KMS-11 (cell line): ENCODE measurements around the gene TLNRD1.

Source experiments
- H2AFZ ChIP-seq: fragments of 200-600 bp; sonication (generic); 2 replicates; pipeline ENCODE4 v1.6.1; 2016; ENCODE audit warnings: antibody characterized with exemption, mixed run types, low read depth
- H3K27ac ChIP-seq: fragments of 200-600 bp; sonication (generic); 2 replicates; pipeline ENCODE4 v1.6.1; 2016; ENCODE audit warnings: mild to moderate bottlenecking, mixed run types
- H3K27me3 ChIP-seq: fragments of 200-600 bp; sonication (generic); 2 replicates; pipeline ENCODE4 v1.6.1; 2017; ENCODE audit warnings: mild to moderate bottlenecking, low read depth, mixed run types, moderate library complexity; ENCODE audit not compliant: insufficient read depth
- H3K36me3 ChIP-seq: fragments of 200-600 bp; sonication (generic); 2 replicates; pipeline ENCODE4 v1.6.1; 2017; ENCODE audit warnings: mild to moderate bottlenecking, mixed run types; ENCODE audit not compliant: insufficient read depth
- H3K4me1 ChIP-seq: fragments of 200-600 bp; sonication (generic); 2 replicates; pipeline ENCODE4 v1.6.1; 2016; ENCODE audit warnings: mild to moderate bottlenecking, low read depth, mixed run types; ENCODE audit not compliant: poor library complexity, severe bottlenecking
- H3K4me2 ChIP-seq: fragments of 200-600 bp; sonication (generic); 2 replicates; pipeline ENCODE4 v1.7.0; 2016; ENCODE audit warnings: mild to moderate bottlenecking, mixed run types
- H3K4me3 ChIP-seq: fragments of 200-600 bp; sonication (generic); IDR thresholded peaks from 2 replicates; pipeline ENCODE4 v1.6.1; 2017; ENCODE audit warnings: low read depth, low read length, mixed read lengths; ENCODE audit not compliant: insufficient read depth
- H3K79me2 ChIP-seq: fragments of 200-600 bp; sonication (generic); 2 replicates; pipeline ENCODE4 v1.6.1; 2016; ENCODE audit warnings: low read depth, mixed run types; ENCODE audit not compliant: insufficient read depth
- H3K9ac ChIP-seq: fragments of 200-600 bp; sonication (generic); 2 replicates; pipeline ENCODE4 v1.6.1; 2016; ENCODE audit warnings: mild to moderate bottlenecking, mixed run types
- H4K20me1 ChIP-seq: fragments of 200-600 bp; sonication (generic); 2 replicates; pipeline ENCODE4 v1.6.1; 2016; ENCODE audit warnings: mild to moderate bottlenecking, mixed run types; ENCODE audit not compliant: insufficient read depth
- CTCF ChIP-seq: fragments of 200-600 bp; sonication (generic); conservative IDR thresholded peaks from 2 replicates; pipeline ENCODE4 v1.6.1; 2017; ENCODE audit warnings: low read depth, mild to moderate bottlenecking, antibody characterized with exemption, low read length, moderate library complexity, mixed read lengths

The TLNRD1 gene

GRCh38 chr15:81014446-81015093 lies 13.8 kb downstream of the TLNRD1 start:
- Histone ChIP-seq H3K9ac (no peak overlapping the region), H3K4me1 (no peaks in the 10 kb centered on the region), H3K36me3 (no peaks in the 10 kb centered on the region), H3K27me3 (no peaks in the 10 kb centered on the region), H3K79me2 (no peaks in the 10 kb centered on the region), H2AFZ (no peak overlapping the region), H3K4me3 (no peak overlapping the region), H3K4me2 (no peak overlapping the region), H4K20me1 (no peaks in the 10 kb centered on the region), H3K27ac (no peak overlapping the region)
- no peak for TF ChIP-seq CTCF

- no peak for TF ChIP-seq CTCF
- Histone ChIP-seq H3K4me2 (no peak overlapping the region), H3K4me1 (no peaks in the 10 kb centered on the region), H3K36me3 (no peaks in the 10 kb centered on the region), H3K4me3 (no peak overlapping the region), H3K27ac (no peak overlapping the region), H3K79me2 (no peaks in the 10 kb centered on the region), H2AFZ (no peak overlapping the region), H3K9ac (no peak overlapping the region), H4K20me1 (no peaks in the 10 kb centered on the region), H3K27me3 (no peaks in the 10 kb centered on the region)
Observed at GRCh38 chr15:81015621-81016488, 15.1 kb downstream of the TLNRD1 start.

GRCh38 chr15:81016489-81017068 lies 15.9 kb downstream of the TLNRD1 start:
- Histone ChIP-seq H3K27me3 (no peaks in the 10 kb centered on the region), H3K4me3 (no peak overlapping the region), H3K36me3 (no peaks in the 10 kb centered on the region), H4K20me1 (no peaks in the 10 kb centered on the region), H3K9ac (no peak overlapping the region), H3K4me1 (no peaks in the 10 kb centered on the region), H3K27ac (no peak overlapping the region), H2AFZ (no peak overlapping the region), H3K4me2 (no peak overlapping the region), H3K79me2 (no peaks in the 10 kb centered on the region)
- TF ChIP-seq CTCF = no peak

GRCh38 chr15:81018197-81018596 lies 17.5 kb downstream of the TLNRD1 start:
- Histone ChIP-seq H3K4me1 (peaks cover 2% of the 10 kb centered on the region), H2AFZ (no peak overlapping the region), H3K9ac (no peak overlapping the region), H3K36me3 (no peaks in the 10 kb centered on the region), H3K4me3 (no peak overlapping the region), H4K20me1 (no peaks in the 10 kb centered on the region), H3K4me2 (no peak overlapping the region), H3K27ac (no peak overlapping the region), H3K27me3 (no peaks in the 10 kb centered on the region), H3K79me2 (no peaks in the 10 kb centered on the region)
- TF ChIP-seq CTCF = no peak
